Mesenchymal stem cell (in vitro differentiated cells and primary cell): ENCODE results near the gene RNF220.
A peak's percentile ranks its signal among the peaks of the same experiment; 100 is the strongest.

Source experiments
- DNase-seq: peaks from one replicate; pipeline ENCODE4 v3.0.0-alpha.2; 2013
- H2AFZ ChIP-seq: one replicate; pipeline ENCODE4 v1.6.1; 2013; ENCODE audit warnings: low read depth, mild to moderate bottlenecking, control low read depth, inconsistent platforms, low read length, moderate library complexity
- H2AK5ac ChIP-seq: 2 replicates; pipeline ENCODE4 v1.6.1; 2013; ENCODE audit warnings: low read length, moderate library complexity, mild to moderate bottlenecking, inconsistent platforms; ENCODE audit not compliant: severe bottlenecking
- H2BK120ac ChIP-seq: one replicate; pipeline ENCODE4 v1.6.1; 2013; ENCODE audit warnings: low read depth, mild to moderate bottlenecking, inconsistent platforms, low read length, moderate library complexity
- H2BK12ac ChIP-seq, 2 experiments: one replicate each; pipeline ENCODE4 v1.6.1; 2013; ENCODE audit warnings: inconsistent platforms in 2 of 2, low read length in 2 of 2, mild to moderate bottlenecking in 2 of 2, moderate library complexity in 2 of 2, control low read depth in 1 of 2
- H2BK15ac ChIP-seq: one replicate; pipeline ENCODE4 v1.6.1; 2013; ENCODE audit warnings: mild to moderate bottlenecking, low read depth, inconsistent platforms; ENCODE audit not compliant: poor library complexity, severe bottlenecking
- H2BK5ac ChIP-seq: 2 replicates; pipeline ENCODE4 v1.6.1; 2013; ENCODE audit warnings: low read depth, mild to moderate bottlenecking, low read length, control low read depth, inconsistent platforms; ENCODE audit not compliant: poor library complexity, severe bottlenecking
- H3K14ac ChIP-seq, 2 experiments: one replicate each; pipeline ENCODE4 v1.6.1; 2013; ENCODE audit warnings: inconsistent platforms in 2 of 2, low read length in 2 of 2, control low read depth in 1 of 2, mild to moderate bottlenecking in 1 of 2, moderate library complexity in 1 of 2
- H3K18ac ChIP-seq, 2 experiments: one replicate each; pipeline ENCODE4 v1.6.1; 2013; ENCODE audit warnings: inconsistent platforms in 2 of 2, low read length in 2 of 2, control low read depth in 1 of 2, low read depth in 1 of 2, mild to moderate bottlenecking in 1 of 2
- H3K23ac ChIP-seq, 2 experiments: one replicate each; pipeline ENCODE4 v1.6.1; 2013; ENCODE audit warnings: inconsistent platforms in 2 of 2, low read length in 2 of 2, mild to moderate bottlenecking in 2 of 2, moderate library complexity in 2 of 2, control low read depth in 1 of 2
- H3K27ac ChIP-seq: 2 replicates; pipeline ENCODE4 v1.5.1; 2013; ENCODE audit warnings: mild to moderate bottlenecking, moderate library complexity, low read length, control low read depth, inconsistent platforms; ENCODE audit not compliant: poor library complexity, severe bottlenecking
- H3K27me3 ChIP-seq, 2 experiments: 2 replicates each; pipeline versions ENCODE4 v1.6.1 to v1.7.0; 2013; ENCODE audit warnings: low read length in 2 of 2, mild to moderate bottlenecking in 2 of 2, moderate library complexity in 2 of 2, control low read depth in 1 of 2, inconsistent platforms in 1 of 2; ENCODE audit not compliant: control insufficient read depth in 1 of 2, insufficient read depth in 1 of 2
- H3K36me3 ChIP-seq, 2 experiments: 2 replicates each; pipeline versions ENCODE4 v1.6.1 to v1.7.0; 2013; ENCODE audit warnings: low read length in 2 of 2, control low read depth in 1 of 2, inconsistent platforms in 1 of 2, low read depth in 1 of 2, mild to moderate bottlenecking in 1 of 2; ENCODE audit not compliant: insufficient read depth in 2 of 2, control insufficient read depth in 1 of 2
- H3K4ac ChIP-seq, 2 experiments: one replicate each; pipeline ENCODE4 v1.6.1; 2013; ENCODE audit warnings: inconsistent platforms in 2 of 2, low read length in 2 of 2, mild to moderate bottlenecking in 2 of 2, moderate library complexity in 2 of 2, control low read depth in 1 of 2, low read depth in 1 of 2
- H3K4me1 ChIP-seq: 2 replicates; pipeline ENCODE4 v1.6.1; 2013; ENCODE audit warnings: low read depth, low read length, control low read depth; ENCODE audit not compliant: control insufficient read depth, insufficient read depth
- H3K4me2 ChIP-seq: 2 replicates; pipeline ENCODE4 v1.6.1; 2013; ENCODE audit warnings: low read length, mild to moderate bottlenecking, inconsistent platforms; ENCODE audit not compliant: poor library complexity, severe bottlenecking
- H3K4me3 ChIP-seq, 2 experiments: 2 replicates each; pipeline versions ENCODE4 v1.5.1 to v1.7.0; 2013; ENCODE audit warnings: low read length in 2 of 2, mild to moderate bottlenecking in 2 of 2, control low read depth in 1 of 2, low read depth in 1 of 2; ENCODE audit not compliant: insufficient read depth in 1 of 2
- H3K79me1 ChIP-seq: replicated peaks from 2 replicates; pipeline ENCODE4 v1.6.1; 2013; ENCODE audit warnings: mild to moderate bottlenecking, control low read depth, low read length, inconsistent platforms; ENCODE audit not compliant: poor library complexity, severe bottlenecking
- H3K9ac ChIP-seq: 2 replicates; pipeline ENCODE4 v1.7.0; 2013; ENCODE audit warnings: mild to moderate bottlenecking, low read length, moderate library complexity
- H3K9me3 ChIP-seq: 2 replicates; pipeline ENCODE4 v1.7.0; 2013; ENCODE audit warnings: mild to moderate bottlenecking, low read length; ENCODE audit not compliant: control insufficient read depth
- H4K8ac ChIP-seq: one replicate; pipeline ENCODE4 v1.6.1; 2013; ENCODE audit warnings: inconsistent platforms, mild to moderate bottlenecking, low read length, moderate library complexity
- H4K91ac ChIP-seq: one replicate; pipeline ENCODE4 v1.6.1; 2013; ENCODE audit warnings: mild to moderate bottlenecking, low read length, inconsistent platforms
- WGBS: methylation state at CpG from one replicate; pipeline ENCODE4 v1.1.7; 2013; ENCODE audit warnings: mixed read lengths; 5-methylcytosine and 5-hydroxymethylcytosine counted together

The RNF220 gene

GRCh38 chr1:44636083-44636687, 231.1 kb downstream of the RNF220 start:
- 95% methylated on average over 14 of the region's 14 CpGs for WGBS

GRCh38 chr1:44636688-44637598, 231.9 kb downstream of the RNF220 start:
- H2BK15ac ChIP-seq: no peak overlapping the region
- no peak overlapping the region for H2AK5ac ChIP-seq
- H2AFZ ChIP-seq: no peak overlapping the region
- H3K18ac ChIP-seq: no peak overlapping the region
- no peaks in the 10 kb centered on the region for H3K9me3 ChIP-seq
- H3K79me1 ChIP-seq: peaks cover 73% of the 10 kb centered on the region
- no peaks in the 10 kb centered on the region for H3K27me3 ChIP-seq
- WGBS: 93% methylated on average over 13 of the region's 13 CpGs
- DNase-seq: no peak
- H2BK12ac ChIP-seq: no peak overlapping the region
- no peak overlapping the region for H3K27ac ChIP-seq
- H3K4me3 ChIP-seq: no peak overlapping the region
- peak overlapping the region; percentile 27 for H3K9ac ChIP-seq
- no peak overlapping the region for H2BK5ac ChIP-seq
- no peak overlapping the region for H4K8ac ChIP-seq
- H3K4ac ChIP-seq: no peak overlapping the region
- peaks cover 3% of the 10 kb centered on the region for H3K4me1 ChIP-seq
- H3K14ac ChIP-seq: no peak overlapping the region
- no peak overlapping the region for H3K23ac ChIP-seq
- H3K36me3 ChIP-seq: peaks cover 71 to 87% of the 10 kb centered on the region in 2 experiments
- H3K4me2 ChIP-seq: no peak overlapping the region
- H4K91ac ChIP-seq: no peak overlapping the region
- H2BK120ac ChIP-seq: no peak overlapping the region

More at GRCh38 chr1:44636083-44636687, 231.1 kb downstream of the RNF220 start:
- peak overlapping the region; percentile 11 for H3K9ac ChIP-seq
- no peak overlapping the region for H4K8ac ChIP-seq
- H3K4me3 ChIP-seq: no peak overlapping the region
- peaks cover 68% of the 10 kb centered on the region for H3K79me1 ChIP-seq
- no peak overlapping the region for H2BK120ac ChIP-seq
- H3K36me3 ChIP-seq: peaks cover 63 to 81% of the 10 kb centered on the region in 2 experiments
- no peak overlapping the region for H3K4ac ChIP-seq
- no peak overlapping the region for H4K91ac ChIP-seq
- H3K18ac ChIP-seq: no peak overlapping the region
- H2AFZ ChIP-seq: no peak overlapping the region
- no peak overlapping the region for H3K27ac ChIP-seq
- no peak overlapping the region for H3K14ac ChIP-seq
- H3K23ac ChIP-seq: no peak overlapping the region
- no peak overlapping the region for H3K4me2 ChIP-seq
- no peak overlapping the region for H2BK15ac ChIP-seq
- peaks cover 6% of the 10 kb centered on the region for H3K4me1 ChIP-seq
- no peaks in the 10 kb centered on the region for H3K27me3 ChIP-seq
- no peaks in the 10 kb centered on the region for H3K9me3 ChIP-seq
- H2BK12ac ChIP-seq: no peak overlapping the region
- no peak overlapping the region for H2AK5ac ChIP-seq
- H2BK5ac ChIP-seq: no peak overlapping the region
- DNase-seq: no peak

GRCh38 chr1:44637702-44638411, 232.8 kb downstream of the RNF220 start:
- H2AFZ ChIP-seq: no peak overlapping the region
- DNase-seq: no peak
- no peak overlapping the region for H4K8ac ChIP-seq
- no peak overlapping the region for H3K4ac ChIP-seq
- H2BK15ac ChIP-seq: no peak overlapping the region
- no peak overlapping the region for H2BK12ac ChIP-seq
- H3K36me3 ChIP-seq: peaks cover 78 to 95% of the 10 kb centered on the region in 2 experiments
- H3K4me2 ChIP-seq: no peak overlapping the region
- H3K23ac ChIP-seq: no peak overlapping the region
- H3K4me3 ChIP-seq: no peak overlapping the region
- H3K9ac ChIP-seq: no peak overlapping the region
- H4K91ac ChIP-seq: no peak overlapping the region
- no peak overlapping the region for H3K27ac ChIP-seq
- no peak overlapping the region for H3K14ac ChIP-seq
- H2BK120ac ChIP-seq: no peak overlapping the region
- H3K27me3 ChIP-seq: no peaks in the 10 kb centered on the region
- 98% methylated on average over 27 of the region's 27 CpGs for WGBS
- H3K9me3 ChIP-seq: no peaks in the 10 kb centered on the region
- H3K18ac ChIP-seq: no peak overlapping the region
- H2AK5ac ChIP-seq: no peak overlapping the region
- H3K79me1 ChIP-seq: peaks cover 76% of the 10 kb centered on the region
- peaks cover 3% of the 10 kb centered on the region for H3K4me1 ChIP-seq
- no peak overlapping the region for H2BK5ac ChIP-seq
